GF-D8 (cell line): ENCODE measurements around the gene TTC34.
"Not testable (repeated sequence)": the region's sequence is repeated elsewhere in the genome, so short reads cannot be mapped to it uniquely, and the experiment has no call there.

Experiments
- DNase-seq: peaks from one replicate; lab custom pipeline; 2025; lab: John Stamatoyannopoulos, UW

The TTC34 gene

DNA sequence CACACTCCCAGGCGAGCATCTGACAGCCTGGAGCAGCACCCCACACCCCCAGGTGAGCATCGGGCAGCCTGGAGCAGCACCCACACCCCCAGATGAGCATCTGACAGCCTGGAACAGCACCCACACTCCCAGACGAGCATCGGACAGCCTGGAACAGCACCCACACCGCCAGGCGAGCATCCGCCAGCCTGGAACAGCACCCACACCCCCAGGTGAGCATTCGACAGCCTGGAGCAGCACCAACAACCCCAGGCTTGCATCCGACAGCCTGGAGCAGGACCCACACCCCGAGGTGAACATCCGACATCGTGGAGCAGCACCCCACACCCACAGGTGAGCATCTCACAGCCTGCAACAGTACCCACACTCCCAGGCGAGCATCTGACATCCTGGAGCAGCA is 42.1 kb downstream of the TTC34 start:
- DNase-seq, result not testable (repeated sequence)

DNA sequence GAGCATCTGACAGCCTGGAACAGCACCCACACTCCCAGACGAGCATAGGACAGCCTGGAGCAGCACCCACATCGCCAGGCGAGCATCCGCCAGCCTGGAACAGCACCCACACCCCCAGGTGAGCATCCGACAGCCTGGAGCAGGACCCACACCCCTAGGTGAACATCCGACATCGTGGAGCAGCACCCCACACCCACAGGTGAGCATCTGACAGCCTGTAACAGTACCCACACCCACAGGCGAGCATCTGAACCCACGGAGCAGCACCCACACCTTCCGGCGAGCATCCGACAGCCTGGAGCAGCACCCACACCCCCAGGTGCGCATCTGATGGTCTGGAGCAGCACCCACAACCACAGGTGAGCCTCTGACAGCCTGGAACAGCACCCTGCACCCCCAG is 44.0 kb downstream of the TTC34 start:
- not testable (repeated sequence) for DNase-seq

DNA sequence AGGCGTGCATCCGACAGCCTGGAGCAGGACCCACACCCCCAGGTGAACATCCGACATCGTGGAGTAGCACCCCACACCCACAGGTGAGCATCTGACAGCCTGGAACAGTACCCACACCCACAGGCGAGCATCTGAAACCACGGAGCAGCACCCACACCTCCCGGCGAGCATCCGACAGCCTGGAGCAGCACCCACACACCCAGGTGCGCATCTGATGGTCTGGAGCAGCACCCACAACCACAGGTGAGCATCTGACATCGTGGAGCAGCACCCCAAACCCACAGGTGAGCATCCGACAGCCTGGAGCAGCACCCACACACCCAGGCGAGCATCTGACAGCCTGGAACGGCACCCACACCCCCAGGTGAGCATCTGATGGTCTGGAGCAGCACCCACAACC is 46.1 kb downstream of the TTC34 start:
- not testable (repeated sequence) for DNase-seq

DNA sequence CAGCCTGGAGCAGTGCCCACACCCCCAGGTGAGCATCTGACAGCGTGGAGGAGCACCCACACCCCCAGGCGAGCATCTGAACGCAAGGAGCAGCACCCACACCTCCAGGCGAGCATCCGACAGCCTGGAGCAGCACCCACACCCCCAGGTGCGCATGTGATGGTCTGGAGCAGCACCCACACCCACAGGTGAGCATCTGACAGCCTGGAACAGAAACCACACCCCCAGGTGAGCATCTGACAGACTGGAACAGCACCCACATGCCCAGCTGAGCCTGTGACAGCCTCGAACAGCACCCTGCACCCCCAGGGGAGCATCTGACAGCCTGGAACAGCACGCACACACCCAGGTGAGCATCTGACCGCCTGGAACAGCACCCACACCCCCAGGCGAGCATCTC is 46.9 kb downstream of the TTC34 start:
- not testable (repeated sequence) for DNase-seq

DNA sequence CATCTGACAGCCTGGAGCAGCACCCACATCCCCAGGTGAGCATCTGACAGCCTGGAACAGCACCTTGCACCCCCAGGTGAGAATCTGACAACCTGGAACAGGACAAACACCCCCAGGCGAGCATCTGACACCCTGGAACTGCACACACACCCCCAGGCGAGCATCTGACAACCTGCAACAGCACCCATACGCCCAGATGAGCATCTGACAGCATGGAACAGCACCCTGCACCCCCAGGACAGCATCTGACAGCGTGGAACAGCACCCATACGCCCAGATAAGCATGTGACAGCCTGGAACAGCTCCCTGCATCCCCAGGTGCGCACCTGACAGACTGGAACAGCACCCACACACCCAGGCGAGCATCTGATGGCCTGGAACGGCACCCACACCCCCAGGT is 49.0 kb downstream of the TTC34 start:
- not testable (repeated sequence) for DNase-seq

DNA sequence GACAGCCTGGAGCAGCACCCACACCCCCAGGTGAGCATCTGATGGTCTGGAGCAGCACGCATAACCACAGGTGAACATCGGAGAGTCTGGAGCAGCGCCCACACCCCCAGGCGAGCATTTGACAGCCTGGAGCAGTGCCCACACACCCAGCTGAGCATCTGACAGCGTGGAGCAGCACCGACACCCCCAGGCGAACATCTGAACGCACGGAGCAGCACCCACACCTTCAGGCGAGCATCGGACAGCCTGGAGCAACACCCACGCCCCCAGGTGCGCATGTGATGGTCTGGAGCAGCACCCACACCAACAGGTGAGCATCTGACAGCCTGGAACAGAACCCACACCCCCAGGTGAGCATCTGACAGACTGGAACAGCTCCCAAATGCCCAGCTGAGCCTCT is 49.6 kb downstream of the TTC34 start:
- not testable (repeated sequence) for DNase-seq

DNA sequence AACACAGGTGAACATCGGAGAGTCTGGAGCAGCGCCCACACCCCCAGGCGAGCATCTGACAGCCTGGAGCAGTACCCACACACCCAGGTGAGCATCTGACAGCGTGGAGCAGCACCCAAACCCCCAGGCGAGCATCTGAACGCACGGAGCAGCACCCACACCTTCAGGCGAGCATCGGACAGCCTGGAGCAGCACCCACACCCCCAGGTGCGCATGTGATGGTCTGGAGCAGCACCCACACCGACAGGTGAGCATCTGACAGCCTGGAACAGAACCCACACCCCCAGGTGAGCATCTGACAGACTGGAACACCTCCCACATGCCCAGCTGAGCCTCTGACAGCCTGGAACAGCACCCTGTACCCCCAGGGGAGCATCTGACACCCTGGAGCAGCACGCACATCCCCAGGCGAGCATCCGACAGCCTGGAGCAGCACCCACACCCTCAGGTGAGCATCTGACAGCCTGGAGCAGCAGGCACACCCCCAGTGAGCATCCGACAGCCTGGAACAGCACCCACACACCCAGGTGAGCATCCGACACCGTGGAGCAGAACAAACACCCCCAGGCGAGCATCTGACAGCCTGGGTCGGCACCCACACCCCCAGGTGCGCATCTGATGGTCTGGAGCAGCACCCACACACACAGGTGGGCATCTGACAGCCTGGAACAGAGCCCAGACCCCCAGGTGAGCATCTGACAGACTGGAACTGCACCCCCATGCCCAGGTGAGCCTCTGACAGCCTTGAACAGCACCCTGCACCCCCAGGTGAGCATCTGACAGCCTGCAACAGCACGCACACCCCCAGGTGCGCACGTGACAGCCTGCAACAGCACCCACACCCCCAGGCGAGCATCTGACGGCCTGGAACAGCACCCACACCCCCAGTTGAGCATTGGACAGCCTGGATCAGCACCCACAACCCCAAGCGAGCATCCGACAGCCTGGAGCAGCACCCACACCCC is 50.4 kb downstream of the TTC34 start:
- DNase-seq, result not testable (repeated sequence)

DNA sequence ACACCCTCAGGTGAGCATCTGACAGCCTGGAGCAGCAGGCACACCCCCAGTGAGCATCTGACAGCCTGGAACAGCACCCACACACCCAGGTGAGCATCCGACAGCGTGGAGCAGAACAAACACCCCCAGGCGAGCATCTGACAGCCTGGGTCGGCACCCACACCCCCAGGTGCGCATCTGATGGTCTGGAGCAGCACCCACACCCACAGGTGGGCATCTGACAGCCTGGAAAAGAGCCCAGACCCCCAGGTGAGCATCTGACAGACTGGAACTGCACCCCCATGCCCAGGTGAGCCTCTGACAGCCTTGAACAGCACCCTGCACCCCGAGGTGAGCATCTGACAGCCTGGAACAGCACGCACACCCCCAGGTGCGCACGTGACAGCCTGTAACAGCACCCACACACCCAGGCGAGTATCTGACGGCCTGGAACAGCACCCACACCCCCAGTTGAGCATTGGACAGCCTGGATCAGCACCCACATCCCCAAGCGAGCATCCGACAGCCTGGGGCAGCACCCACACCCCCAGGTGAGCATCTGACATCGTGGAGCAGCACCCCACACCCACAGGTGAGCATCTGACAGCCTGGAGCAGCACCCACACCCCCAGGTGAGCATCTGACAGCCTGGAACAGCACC is 51.3 kb downstream of the TTC34 start:
- DNase-seq, result not testable (repeated sequence)

DNA sequence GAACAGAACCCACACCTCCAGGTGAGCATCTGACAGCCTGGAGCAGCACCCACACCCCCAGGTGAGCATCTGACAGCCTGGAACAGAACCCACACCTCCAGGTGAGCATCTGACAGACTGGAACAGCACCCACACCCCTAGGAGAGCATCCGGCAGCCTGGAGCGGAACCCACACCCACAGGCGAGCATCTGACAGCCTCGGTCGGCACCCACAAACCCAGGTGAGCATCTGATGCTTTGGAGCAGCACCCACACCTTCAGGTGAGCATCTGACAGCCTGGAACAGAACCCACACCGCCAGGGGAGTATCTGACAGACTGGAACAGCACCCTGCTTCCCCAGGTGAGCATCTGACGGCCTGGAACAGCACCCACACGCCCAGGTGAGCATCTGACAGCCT is 52.9 kb downstream of the TTC34 start:
- DNase-seq, result not testable (repeated sequence)

DNA sequence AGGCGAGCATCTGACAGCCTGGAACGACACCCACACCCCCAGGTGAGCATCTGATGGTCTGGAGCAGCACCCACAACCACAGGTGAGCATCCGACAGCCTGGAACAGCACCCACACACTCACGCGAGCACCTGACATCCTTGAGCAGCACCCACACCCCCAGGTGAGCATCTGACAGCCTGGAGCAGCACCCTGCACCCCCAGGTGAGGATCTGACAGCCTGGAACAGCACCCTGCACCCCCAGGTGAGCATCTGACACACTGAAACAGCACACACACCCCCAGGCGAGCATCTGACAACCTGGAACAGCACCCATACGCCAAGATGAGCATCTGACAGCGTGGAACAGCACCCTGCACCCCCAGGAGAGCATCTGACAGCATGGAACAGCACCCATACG is 106.7 kb downstream of the TTC34 start:
- not testable (repeated sequence) for DNase-seq

DNA sequence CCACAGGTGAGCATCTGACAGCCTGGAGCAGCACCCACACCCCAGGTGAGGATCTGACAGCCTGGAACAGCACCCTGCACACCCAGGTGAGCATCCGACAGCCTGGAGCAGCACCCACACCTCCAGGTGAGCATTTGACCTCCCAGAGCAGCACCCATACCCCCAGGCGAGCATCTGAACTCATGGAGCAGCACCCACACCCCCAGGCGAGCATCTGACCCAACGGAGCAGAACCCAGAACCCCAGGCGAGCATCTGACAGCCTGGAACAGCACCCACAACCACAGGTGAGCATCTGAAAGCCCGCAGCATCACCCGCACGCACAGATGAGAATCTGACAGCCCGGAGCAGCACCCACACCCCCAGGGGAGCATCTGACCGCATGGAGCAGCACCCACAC is 111.3 kb downstream of the TTC34 start:
- DNase-seq, result not testable (repeated sequence)

DNA sequence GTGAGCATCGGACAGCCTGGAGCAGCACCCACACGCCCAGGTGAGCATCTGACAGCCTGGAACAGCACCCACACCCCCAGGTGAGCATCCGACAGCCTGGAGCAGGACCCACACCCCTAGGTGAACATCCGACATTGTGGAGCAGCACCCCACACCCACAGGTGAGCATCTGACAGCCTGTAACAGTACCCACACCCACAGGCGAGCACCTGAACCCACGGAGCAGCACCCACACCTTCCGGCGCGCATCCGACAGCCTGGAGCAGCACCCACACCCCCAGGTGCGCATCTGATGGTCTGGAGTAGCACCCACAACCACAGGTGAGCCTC is 113.2 kb downstream of the TTC34 start:
- DNase-seq, result not testable (repeated sequence)

DNA sequence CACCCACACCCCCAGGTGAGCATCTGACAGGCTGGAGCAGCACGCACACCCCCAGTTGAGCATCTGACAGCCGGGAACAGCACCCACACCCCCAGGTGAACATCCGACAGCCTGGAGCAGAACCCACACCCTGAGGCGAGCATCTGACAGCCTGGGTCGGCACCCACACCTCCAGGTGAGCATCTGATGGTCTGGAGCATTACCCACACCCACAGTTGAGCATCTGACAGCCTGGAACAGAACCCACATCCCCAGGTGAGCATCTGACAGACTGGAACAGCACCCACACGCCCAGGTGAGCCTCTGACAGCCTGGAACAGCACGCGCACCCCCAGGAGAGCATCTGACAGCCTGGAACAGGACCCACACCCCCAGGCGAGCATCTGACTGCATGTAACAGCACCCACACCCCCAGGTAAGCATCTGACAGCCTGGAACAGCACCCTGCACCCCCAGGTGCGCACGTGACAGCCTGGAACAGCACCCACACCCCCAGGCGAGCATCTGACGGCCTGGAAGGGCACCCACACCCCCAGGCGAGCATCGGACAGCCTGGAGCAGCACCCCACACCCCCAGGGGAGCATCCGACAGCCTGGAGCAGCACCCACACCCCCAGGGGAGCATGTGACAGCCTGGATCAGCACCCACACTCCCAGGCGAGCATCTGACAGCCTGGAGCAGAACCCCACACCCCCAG is 113.7 kb downstream of the TTC34 start:
- DNase-seq, result not testable (repeated sequence)

DNA sequence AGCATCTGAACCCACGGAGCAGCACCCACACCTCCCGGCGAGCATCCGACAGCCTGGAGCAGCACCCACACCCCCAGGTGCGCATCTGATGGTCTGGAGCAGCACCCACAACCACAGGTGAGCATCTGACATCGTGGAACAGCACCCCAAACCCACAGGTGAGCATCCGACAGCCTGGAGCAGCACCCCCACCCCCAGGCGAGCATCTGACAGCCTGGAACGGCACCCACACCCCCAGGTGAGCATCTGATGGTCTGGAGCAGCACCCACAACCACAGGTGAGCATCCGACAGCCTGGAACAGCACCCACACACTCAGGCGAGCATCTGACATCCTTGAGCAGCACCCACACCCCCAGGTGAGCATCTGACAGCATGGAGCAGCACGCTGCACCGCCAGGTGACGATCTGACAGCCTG is 114.3 kb downstream of the TTC34 start:
- DNase-seq, result not testable (repeated sequence)

DNA sequence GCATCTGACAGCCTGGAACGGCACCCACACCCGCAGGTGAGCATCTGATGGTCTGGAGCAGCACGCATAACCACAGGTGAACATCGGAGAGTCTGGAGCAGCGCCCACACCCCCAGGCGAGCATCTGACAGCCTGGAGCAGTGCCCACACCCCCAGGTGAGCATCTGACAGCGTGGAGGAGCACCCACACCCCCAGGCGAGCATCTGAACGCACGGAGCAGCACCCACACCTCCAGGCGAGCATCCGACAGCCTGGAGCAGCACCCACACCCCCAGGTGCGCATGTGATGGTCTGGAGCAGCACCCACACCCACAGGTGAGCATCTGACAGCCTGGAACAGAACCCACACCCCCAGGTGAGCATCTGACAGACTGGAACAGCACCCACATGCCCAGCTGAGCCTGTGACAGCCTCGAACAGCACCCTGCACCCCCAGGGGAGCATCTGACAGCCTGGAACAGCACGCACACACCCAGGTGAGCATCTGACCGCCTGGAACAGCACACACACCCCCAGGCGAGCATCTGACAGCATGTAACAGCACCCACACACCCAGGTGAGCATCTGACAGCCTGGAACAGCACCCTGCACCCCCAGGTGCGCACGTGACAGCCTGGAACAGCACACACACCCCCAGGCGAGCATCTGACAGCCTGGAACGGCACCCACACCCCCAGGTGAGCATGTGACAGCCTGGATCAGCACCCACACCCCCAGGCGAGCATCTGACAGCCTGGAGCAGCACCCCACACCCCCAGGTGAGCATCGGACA is 115.2 kb downstream of the TTC34 start:
- not testable (repeated sequence) for DNase-seq

DNA sequence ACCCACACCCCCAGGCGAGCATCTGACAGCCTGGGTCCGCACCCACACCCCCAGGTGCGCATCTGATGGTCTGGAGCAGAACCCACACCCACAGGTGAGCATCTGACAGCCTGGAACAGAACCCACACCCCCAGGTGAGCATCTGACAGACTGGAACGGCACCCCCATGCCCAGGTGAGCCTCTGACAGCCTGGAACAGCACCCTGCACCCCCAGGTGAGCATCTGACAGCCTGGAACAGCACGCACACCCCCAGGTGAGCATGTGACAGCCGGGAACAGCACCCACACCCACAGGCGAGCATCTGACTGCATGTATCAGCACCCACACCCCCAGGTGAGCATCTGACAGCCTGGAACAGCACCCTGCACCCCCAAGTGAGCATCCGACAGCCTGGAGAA is 115.8 kb downstream of the TTC34 start:
- not testable (repeated sequence) for DNase-seq

DNA sequence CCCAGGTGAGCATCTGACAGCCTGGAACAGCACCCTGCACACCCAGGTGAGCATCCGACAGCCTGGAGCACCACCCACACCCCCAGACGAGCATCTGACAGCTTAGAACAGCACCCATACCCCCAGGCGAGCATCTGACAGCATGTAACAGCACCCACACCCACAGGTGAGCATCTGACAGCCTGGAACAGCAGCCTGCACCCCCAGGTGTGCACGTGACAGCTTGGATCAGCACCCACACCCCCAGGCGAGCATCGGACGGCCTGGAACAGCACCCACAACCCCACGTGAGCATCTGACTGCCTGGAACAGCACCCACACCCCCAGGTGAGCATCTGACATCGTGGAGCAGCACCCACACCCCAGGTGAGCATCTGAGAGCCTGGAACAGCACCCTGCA is 116.6 kb downstream of the TTC34 start:
- DNase-seq, result not testable (repeated sequence)

DNA sequence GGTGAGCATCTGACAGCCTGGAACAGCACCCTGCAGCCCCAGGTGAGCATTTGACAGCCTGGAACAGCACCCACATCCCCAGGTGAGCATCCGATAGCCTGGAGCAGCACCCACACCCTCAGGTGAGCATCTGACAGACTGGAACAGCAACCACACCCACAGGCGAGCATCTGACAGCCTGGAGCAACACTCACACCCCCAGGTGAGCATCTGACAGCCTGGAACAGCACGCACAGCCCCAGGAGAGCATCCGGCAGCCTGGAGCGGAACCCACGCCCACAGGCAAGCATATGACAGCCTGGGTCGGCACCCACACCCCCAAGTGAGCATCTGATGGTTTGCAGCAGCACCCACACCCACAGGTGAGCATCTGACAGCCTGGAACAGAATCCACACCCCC is 117.5 kb downstream of the TTC34 start:
- not testable (repeated sequence) for DNase-seq

DNA sequence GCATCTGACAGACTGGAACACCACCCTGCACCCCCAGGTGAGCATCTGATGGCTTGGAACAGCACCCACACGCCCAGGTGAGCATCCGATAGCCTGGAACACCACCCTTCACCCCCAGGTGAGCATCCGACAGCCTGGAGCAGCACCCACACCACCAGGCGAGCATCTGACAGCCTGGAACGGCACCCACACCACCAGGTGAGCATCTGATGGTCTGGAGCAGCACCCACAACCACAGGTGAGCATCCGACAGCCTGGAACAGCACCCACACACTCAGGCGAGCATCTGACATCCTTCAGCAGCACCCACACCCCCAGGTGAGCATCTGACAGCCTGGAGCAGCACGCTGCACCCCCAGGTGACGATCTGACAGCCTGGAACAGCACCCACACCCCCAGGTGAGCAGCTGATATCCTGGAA is 118.2 kb downstream of the TTC34 start:
- not testable (repeated sequence) for DNase-seq

DNA sequence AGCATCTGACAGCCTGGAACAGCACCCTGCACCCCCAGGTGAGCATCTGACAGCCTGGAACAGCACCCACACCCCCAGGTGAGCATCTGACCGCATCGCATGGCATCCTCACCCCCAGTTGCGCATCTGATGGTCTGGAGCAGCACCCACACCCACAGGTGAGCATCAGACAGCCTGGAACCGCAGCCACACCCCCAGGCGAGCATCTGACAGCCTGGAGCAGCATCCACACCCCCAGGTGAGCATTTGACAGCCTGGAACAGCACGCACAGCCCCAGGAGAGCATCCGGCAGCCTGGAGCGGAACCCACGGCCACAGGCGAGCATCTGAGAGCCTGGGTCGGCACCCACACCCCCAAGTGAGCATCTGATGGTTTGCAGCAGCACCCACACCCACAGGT is 118.6 kb downstream of the TTC34 start:
- not testable (repeated sequence) for DNase-seq

DNA sequence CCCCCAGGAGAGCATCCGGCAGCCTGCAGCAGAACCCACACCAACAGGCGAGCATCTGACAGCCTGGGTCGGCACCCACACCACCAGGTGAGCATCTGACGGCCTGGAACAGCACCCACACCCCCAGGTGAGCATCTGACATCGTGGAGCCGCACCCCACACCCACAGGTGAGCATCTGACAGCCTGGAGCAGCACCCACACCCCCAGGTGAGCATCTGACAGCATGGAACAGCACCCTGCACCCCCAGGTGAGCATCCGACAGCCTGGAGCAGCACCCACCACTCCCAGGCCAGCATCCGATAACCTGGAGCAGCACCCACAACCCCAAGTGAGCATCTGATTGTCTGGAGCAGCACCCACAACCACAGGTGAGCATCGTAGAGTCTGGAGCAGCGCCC is 124.8 kb downstream of the TTC34 start:
- DNase-seq, result not testable (repeated sequence)

DNA sequence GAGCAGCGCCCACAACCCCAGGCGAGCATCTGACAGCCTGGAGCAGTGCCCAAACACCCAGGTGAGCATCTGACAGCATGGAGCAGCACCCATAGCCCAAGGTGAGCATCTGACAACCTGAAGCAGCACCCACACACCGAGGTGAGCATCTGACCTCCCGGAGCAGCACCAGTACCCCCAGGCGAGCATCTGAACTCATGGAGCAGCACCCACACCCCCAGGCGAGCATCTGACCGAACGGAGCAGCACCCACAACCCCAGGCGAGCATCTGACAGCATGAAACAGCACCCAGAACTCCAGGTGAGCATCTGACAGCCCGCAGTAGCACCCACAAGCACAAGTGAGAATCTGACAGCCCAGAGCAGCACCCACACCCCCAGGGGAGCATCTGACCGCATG is 129.8 kb downstream of the TTC34 start:
- not testable (repeated sequence) for DNase-seq
